Stimulated activated effector memory CD8-positive, alpha-beta T cell treated with anti-CD3 and anti-CD28 coated beads, Interleukin-12 subunit alpha, Interleukin-12 subunit beta, amount 100 ng/mL, for 72 hours (primary cell): ENCODE measurements around the gene ARL17B.
"Not testable (repeated sequence)": the region's sequence is repeated elsewhere in the genome, so short reads cannot be mapped to it uniquely, and the experiment has no call there.

ENCODE experiments used
- ATAC-seq: fragments of 150-1000 bp; cut with Tn5 transposase; 2 replicates; pipeline ENCODE4 v1.10.0; 2021
- DNase-seq, 2 donors: peaks; one replicate each; pipeline ENCODE4 v3.0.0; 2021 to 2022; ENCODE audit warnings: low spot score in 2 of 2
- H3K27ac Mint-ChIP-seq: one replicate; pipeline ENCODE4 v1.8.0; 2022; ENCODE audit warnings: mild to moderate bottlenecking, mixed read lengths
- H3K36me3 Mint-ChIP-seq: one replicate; pipeline ENCODE4 v1.8.0; 2022; ENCODE audit warnings: mild to moderate bottlenecking, mixed read lengths
- H3K4me1 Mint-ChIP-seq: one replicate; pipeline ENCODE4 v1.8.0; 2022; ENCODE audit warnings: mixed read lengths
- H3K4me3 Mint-ChIP-seq: one replicate; pipeline ENCODE4 v1.8.0; 2022; ENCODE audit warnings: mild to moderate bottlenecking, mixed read lengths
- H3K9me3 Mint-ChIP-seq: one replicate; pipeline ENCODE4 v1.8.0; 2022; ENCODE audit warnings: mixed read lengths

The ARL17B gene

DNA sequence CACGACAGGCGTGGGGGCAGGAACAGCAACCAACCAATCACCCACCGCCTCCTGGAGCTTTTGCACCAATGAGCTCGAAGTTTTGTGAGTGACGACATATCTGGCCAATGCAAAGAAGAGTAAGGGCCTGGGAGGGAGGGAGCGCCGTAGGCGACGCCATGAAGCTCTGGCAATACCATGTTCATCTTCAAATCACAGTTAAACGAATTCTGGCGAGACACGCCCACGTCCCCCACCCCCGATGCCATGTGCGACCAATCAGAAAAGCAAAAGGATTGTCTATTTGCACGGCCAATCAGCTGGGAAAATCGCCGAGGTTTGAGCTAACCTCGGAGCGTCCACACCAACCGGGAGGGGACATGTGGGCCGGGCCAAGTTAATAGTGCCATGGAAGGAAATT lies at the start of gene ARL17B:
ARL17B (minus strand) TSS at position 12 of the 400 bp plus-strand sequence. CDS start 3,369 bp downstream, outside the sequence.
- ATAC-seq (peak; percentile 99), DNase-seq (peak; percentile 76 to 94)
- not testable (repeated sequence) for H3K4me1 Mint-ChIP-seq, H3K36me3 Mint-ChIP-seq, H3K4me3 Mint-ChIP-seq, H3K9me3 Mint-ChIP-seq, H3K27ac Mint-ChIP-seq

DNA sequence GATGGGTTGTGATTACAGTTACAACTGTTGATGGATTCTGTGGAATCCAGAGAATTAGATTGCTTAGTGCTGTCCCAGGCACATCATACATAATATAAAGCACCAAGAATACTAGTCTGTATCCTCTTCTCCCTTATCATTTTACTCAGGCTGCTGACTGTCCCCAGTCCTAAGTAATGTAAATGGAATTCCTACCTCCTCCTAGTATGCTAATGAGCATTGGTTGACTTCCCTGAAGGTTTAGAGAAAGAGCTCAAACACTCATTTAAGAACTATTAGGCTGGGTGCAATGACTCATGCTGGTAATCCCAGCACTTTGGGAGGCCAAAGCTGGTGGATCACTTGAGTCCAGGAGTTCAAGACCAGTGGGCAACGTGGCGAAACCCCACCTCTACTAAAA lies 48.3 kb upstream of the ARL17B start:
- ATAC-seq, H3K4me3 Mint-ChIP-seq, H3K36me3 Mint-ChIP-seq: not testable (repeated sequence)

DNA sequence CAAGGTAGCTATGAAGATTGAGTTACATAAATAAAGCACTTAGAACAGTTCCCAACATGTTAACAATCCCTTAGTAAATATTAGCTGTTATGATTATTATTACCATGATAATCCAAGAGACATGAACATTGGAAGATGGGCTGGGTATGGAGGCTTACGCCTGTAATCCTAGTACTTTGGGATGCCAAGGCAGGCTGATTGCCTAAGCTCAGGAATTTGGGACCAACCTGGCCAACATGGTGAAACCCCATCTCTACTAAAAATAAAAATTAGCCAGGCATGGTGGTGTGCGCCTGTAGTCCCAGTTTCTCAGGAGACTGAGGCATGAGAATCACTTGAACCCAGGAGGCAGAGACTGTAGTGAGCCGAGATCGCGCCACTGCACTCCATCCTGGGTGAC lies 45.6 kb upstream of the ARL17B start:
- not testable (repeated sequence) for ATAC-seq, H3K36me3 Mint-ChIP-seq, H3K9me3 Mint-ChIP-seq, DNase-seq, H3K4me3 Mint-ChIP-seq, H3K4me1 Mint-ChIP-seq, H3K27ac Mint-ChIP-seq

More for the DNA sequence above, 48.3 kb upstream of the ARL17B start:
- H3K27ac Mint-ChIP-seq, H3K9me3 Mint-ChIP-seq, H3K4me1 Mint-ChIP-seq, DNase-seq: not testable (repeated sequence)

DNA sequence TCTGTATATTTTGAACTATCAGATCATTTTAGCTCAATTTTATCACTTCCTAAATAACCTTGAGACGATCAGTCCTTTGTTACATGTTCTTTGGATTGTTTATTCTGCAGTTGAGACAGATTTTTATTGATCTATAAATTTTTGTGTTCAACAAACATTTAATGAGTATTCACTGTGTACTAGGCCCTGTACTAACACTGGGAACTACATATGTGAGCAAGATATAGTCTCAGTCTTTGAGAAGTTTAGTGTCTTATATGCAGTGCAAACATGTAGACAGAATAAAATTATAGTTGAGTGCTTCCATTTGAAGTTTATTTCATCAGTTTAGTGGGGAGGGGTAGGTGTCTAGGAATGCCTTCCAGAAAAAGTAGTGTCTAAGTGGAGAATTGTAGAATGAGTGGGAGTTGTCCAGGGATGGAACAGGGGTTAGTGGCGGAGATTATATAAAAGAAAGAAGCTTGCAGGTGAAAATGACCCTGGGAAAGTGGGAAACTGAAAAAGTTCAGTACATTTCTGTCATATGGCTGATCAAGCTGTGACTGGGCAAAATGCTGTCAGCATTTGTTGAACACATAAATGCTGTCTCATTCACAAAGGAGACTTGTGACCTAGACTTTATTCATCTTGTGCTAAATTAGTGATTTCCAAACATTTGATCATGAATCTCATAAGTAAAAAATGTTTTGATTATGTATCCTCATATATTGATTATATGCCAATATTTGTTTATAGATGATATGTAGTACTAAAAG lies 39.6 kb upstream of the ARL17B start:
- not testable (repeated sequence) for H3K36me3 Mint-ChIP-seq, H3K9me3 Mint-ChIP-seq, H3K4me1 Mint-ChIP-seq, ATAC-seq, H3K4me3 Mint-ChIP-seq, DNase-seq, H3K27ac Mint-ChIP-seq

DNA sequence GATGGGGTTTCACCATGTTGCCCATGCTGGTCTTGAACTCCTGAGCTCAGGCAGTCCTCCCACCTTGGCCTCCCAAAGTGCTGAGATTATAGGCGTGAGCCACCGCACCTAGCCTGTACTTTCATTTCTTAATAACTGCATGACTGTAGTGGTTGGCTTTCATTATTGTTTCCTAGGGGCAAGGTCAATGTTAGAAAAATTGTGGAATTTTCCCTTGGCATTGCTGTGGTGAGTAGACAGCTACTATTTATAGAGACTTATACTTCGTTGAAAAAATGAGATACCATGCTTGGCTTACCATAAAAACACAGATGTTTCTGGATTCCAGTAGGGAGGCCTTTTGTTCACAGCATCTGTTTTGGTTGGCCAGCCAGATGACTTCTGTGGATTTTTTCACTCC lies 39.0 kb upstream of the ARL17B start:
- not testable (repeated sequence) for DNase-seq, H3K27ac Mint-ChIP-seq, H3K9me3 Mint-ChIP-seq

DNA sequence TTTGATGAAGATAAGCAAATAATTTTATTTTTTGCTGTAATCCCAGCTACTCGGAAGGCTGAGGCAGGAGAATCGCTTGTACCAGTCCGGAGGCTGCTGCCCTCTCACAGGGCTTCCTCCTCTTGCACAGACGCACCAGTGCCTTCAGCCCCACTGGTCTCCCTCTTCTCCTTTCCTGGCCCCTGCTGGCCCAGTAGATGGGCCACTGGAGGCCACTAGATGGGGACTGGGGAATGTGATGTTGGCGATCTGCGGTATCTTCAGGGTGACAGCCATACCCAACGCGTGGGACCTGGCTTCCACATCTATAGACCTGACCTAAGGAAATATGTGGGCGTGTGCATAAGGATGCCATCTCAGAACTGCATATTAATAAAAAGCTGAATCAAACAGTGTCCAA lies 38.4 kb upstream of the ARL17B start:
- ATAC-seq, H3K4me1 Mint-ChIP-seq, H3K27ac Mint-ChIP-seq, H3K9me3 Mint-ChIP-seq, H3K4me3 Mint-ChIP-seq, H3K36me3 Mint-ChIP-seq, DNase-seq: not testable (repeated sequence)

More for the DNA sequence above, 39.0 kb upstream of the ARL17B start:
- H3K36me3 Mint-ChIP-seq, ATAC-seq, H3K4me1 Mint-ChIP-seq, H3K4me3 Mint-ChIP-seq: not testable (repeated sequence)

DNA sequence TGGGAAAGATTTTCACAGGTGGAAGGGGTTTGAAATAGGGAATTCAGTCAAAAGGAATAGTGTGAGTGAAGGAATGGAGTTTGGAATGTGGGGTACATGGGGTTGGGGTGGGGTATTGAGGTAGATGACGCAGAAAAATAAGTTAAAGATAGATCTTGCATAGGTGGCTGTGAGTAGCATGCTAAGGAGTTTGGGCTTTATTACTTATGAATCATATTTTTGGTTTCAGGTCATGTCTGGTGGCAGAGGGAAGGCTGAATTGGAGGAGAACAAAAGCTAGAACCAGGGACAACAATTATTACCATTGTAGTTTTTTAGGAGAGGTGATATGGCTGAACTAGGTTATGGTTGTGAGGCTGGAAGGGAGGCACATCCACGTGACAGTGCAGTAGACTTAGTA lies 34.7 kb upstream of the ARL17B start:
- H3K4me1 Mint-ChIP-seq, DNase-seq, H3K27ac Mint-ChIP-seq, H3K9me3 Mint-ChIP-seq, H3K4me3 Mint-ChIP-seq, H3K36me3 Mint-ChIP-seq: not testable (repeated sequence)
- ATAC-seq: peak; percentile 57

DNA sequence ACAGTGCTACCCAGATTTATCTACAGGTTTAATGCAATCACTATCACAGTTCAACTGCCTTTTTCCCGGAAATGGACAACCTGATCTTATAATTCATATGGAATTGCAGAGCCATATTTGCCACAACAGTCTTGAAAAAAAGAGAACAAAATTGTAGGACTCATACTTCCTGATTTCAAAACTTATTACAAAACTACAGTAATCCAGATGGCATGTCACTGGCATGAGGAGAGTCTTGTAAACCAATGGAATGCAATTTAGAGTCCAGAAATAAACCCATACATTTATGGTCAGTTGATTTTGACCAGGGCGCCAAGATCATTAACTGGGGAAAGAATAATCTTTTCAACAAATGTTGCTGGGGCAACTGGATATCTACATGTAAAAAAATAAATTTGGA lies 32.1 kb upstream of the ARL17B start:
- H3K36me3 Mint-ChIP-seq, ATAC-seq, H3K4me1 Mint-ChIP-seq, H3K9me3 Mint-ChIP-seq, DNase-seq, H3K27ac Mint-ChIP-seq, H3K4me3 Mint-ChIP-seq: not testable (repeated sequence)

DNA sequence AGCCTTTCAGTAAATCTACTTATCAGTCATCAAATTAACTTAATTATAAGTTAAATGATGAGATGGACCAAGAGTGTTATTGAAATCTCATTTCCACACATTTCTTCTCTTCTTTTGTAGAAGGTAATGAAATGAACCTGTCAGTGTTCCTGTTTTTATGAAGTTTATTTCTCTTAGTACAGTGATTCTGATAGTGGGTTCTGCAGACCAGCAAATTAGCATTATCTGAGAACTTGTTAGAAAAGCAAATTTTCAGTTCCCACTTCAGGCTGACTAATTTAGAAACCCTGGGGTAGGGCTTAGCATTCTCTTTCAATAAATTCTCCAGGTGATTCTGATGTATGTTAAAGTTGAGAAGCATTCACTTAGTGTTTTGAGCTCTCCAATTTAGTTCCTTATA lies 23.9 kb upstream of the ARL17B start:
- not testable (repeated sequence) for H3K4me1 Mint-ChIP-seq, H3K27ac Mint-ChIP-seq
- ATAC-seq: peak; percentile 70

DNA sequence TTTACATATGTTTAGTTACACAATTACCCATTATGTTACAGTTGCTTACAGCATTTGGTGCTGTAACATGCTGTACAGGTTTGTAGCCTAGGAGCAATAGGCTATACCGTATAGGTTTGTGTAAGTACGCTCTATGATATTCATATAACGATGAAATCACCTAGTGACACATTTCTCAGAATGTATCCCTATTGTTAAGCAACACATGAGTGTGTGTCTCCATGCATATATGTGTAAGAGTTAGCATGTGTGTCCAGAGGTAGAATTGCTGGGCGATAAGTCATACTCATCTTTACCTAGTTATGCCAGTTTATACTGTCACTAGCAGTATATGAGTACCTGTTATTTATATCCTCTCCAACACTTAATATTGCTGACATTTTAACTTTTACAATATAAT lies 21.6 kb upstream of the ARL17B start:
- H3K36me3 Mint-ChIP-seq, H3K4me3 Mint-ChIP-seq, H3K27ac Mint-ChIP-seq, H3K9me3 Mint-ChIP-seq, DNase-seq, H3K4me1 Mint-ChIP-seq: not testable (repeated sequence)
- ATAC-seq: peak; percentile 92

More for the DNA sequence above, 23.9 kb upstream of the ARL17B start:
- H3K9me3 Mint-ChIP-seq, H3K36me3 Mint-ChIP-seq, DNase-seq, H3K4me3 Mint-ChIP-seq: not testable (repeated sequence)

DNA sequence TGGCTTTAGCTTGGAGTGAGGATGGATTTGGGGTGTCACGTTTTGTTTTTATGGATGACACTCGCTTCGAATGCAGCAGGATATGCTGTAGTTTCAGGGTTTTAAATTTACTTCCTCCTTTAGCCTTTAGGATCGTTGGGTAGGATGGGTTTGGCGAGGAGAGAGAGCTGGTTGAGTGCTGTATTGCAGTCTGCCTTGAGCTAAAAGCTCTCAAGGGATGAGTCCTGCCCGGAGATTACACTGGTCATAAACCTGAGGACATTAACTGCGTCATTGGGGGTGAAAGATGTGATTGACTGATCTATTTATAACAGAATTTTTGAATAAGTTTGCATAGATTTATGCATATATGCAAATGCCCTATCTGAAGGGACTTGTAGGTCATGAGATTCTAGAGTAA lies 11.9 kb upstream of the ARL17B start:
- not testable (repeated sequence) for DNase-seq, H3K4me3 Mint-ChIP-seq, H3K4me1 Mint-ChIP-seq, H3K36me3 Mint-ChIP-seq, H3K27ac Mint-ChIP-seq, H3K9me3 Mint-ChIP-seq
- ATAC-seq: peak; percentile 53

DNA sequence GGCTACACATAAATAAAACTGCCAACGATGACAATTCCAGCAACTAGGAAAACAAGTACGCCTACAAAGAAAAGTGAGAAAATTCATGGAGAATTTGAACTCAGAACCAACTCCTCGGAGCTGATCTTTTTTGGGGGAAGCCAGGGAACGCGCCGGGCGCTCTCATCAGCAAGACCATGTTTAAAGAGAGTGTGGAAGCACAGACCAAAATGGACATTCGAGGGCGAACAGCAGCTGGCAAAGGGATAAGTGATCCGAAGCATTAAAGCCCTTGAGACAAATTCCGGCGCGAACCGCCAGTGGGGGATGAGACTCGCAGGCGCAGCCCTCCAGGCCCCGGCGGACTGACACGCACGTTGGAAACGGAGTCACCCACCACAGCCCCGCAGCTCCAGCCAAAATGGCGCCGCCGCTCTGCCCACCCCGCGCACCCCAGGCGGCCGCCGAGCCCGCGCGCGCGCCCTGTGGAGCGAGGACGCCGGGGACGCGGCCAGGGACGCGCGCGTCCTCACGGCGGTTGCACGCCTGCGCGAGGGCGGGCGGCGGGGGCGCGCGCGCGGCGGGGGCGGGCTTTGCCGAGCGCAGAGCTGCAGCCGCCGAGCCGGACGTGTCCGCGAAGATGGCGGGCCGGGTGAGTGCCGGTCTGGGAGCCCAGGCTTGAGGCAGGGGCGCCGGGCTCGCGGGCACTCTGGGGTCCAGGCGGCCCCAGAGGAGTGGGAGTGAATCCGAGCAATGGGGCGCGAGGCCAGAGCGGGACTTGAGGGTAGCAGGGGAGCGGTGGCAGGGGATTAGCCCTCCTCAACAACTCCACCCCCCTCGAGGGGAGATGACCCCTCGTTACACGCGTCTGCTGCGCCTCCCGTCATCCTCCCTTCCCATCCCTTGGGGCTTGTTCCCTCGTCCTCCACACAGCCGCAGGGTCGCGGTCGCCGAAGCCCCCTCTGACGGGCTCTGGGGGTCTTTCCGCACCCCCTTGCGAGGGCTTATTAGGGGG lies 11.0 kb upstream of the ARL17B start:
- DNase-seq, H3K36me3 Mint-ChIP-seq, H3K4me1 Mint-ChIP-seq, H3K4me3 Mint-ChIP-seq, H3K9me3 Mint-ChIP-seq, H3K27ac Mint-ChIP-seq: not testable (repeated sequence)
- ATAC-seq: peak; percentile 96

DNA sequence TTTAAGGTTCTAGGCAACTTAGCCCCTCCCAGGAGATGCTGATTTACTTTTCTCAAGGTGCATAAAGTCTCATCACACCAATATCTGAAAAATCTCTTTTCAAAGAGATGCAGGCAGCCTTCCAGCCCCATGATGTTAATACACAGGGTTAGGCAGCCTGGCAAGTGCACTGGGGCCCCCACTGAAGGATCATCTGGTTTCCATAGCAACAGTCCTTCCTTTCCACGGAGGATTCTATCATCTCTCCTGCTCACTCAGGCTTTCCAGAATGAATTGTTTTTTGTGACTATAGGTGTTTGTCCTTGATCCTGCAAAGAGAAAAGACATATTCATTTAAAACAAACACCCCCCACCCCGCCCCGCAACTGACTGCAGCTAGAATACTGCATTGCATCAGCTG lies 6.0 kb upstream of the ARL17B start:
- not testable (repeated sequence) for H3K9me3 Mint-ChIP-seq, DNase-seq, H3K4me1 Mint-ChIP-seq, H3K27ac Mint-ChIP-seq, ATAC-seq, H3K4me3 Mint-ChIP-seq, H3K36me3 Mint-ChIP-seq

DNA sequence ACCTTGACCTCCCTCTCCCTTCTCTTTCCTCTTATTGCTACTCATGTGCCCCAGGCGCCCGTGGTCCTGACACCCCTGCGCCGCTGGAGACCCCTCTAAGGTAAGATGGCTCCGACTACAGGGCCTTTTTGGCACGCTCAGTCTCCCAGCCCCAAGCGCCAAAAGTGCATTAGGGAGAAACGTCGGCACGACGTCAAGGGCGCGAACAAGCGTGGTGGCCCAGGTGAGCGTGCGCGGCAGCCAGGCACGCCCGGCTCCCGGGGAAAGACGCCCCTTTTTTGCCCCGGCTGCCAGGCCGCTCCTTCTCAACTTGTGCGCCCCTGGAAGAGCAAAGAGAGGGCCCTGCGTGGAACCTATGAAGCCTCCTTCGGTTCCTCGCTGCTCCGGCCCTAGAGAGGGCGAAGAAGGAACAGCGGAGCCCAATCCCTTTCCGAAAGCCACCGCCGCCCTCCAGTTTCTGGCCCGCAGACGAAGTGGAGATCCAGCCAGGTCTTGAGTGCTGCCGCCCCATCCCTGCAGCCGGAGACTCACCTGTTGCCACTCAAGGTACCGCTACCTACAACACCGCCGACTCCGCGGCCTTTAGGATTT lies 326 bp downstream of the ARL17B start:
- not testable (repeated sequence) for H3K4me3 Mint-ChIP-seq, H3K27ac Mint-ChIP-seq, H3K4me1 Mint-ChIP-seq, DNase-seq, H3K36me3 Mint-ChIP-seq, H3K9me3 Mint-ChIP-seq
- peak; percentile 72 for ATAC-seq

DNA sequence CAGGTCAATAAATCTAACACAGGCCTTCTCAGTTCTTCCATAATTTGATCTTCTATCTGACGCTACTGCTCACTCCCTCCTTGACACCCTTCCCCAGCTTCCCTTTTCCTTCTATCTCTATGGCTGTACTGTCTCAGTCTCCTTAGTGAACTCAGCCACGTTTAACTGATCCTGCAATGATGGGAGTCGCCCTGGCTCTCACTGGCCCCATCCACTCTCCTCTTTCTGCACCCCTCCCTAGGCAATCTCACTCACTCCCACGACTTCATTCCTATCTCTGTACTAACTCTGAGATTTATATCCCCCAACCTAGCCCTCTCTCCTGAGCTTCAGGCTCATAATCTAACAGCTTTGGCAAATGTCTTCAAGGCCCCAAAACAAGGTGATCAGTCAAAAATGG lies 7.7 kb downstream of the ARL17B start:
- not testable (repeated sequence) for H3K27ac Mint-ChIP-seq, DNase-seq, ATAC-seq, H3K4me1 Mint-ChIP-seq, H3K36me3 Mint-ChIP-seq, H3K4me3 Mint-ChIP-seq, H3K9me3 Mint-ChIP-seq
